ENCODE results near the gene IL13RA2.

The IL13RA2 gene, protein sequence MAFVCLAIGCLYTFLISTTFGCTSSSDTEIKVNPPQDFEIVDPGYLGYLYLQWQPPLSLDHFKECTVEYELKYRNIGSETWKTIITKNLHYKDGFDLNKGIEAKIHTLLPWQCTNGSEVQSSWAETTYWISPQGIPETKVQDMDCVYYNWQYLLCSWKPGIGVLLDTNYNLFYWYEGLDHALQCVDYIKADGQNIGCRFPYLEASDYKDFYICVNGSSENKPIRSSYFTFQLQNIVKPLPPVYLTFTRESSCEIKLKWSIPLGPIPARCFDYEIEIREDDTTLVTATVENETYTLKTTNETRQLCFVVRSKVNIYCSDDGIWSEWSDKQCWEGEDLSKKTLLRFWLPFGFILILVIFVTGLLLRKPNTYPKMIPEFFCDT

DNA sequence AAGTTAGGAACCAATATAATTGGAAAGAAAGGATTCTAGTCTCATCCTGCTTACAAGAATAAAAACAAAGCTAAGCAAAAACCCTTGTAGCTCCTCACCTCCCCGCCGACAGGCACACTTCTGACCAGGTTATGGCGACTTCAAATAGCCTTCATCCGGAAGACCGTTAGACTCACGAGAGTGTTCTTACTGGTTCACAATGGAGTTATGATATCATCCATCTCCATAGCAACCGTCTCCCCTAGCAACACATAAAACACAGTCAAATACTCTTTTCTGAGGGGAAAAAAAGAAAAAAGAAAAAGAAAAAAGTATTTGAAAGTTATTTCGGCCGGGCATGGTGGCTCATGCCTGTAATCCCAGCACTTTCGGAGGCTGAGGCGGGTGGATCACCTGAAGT is at the start of gene IL13RA2:
Gene IL13RA2, minus strand, starts transcription at position 162 of the 400 bp plus-strand sequence. CDS start 347 bp downstream, outside the sequence.
- DNase-seq = peak; percentile 37

DNA sequence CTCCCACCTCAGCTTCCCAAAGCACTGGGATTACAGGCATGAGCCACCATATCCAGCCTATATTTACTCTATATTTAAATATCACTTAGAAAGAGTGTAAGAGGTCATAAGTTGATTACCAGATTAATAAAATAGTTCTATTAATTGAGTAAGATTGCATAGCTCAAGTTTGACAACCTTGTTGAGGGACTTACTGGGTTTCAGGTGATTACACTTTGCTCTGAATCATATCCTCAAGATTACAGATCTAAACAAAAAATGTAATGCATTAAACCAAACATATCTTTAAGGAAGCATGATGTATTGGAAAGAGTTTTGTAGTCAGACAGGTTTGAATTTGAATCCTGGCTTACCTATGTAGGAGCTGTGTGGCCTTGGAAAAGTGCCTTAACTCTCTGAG is 47.9 kb upstream of the IL13RA2 start:
- no peak for DNase-seq

DNA sequence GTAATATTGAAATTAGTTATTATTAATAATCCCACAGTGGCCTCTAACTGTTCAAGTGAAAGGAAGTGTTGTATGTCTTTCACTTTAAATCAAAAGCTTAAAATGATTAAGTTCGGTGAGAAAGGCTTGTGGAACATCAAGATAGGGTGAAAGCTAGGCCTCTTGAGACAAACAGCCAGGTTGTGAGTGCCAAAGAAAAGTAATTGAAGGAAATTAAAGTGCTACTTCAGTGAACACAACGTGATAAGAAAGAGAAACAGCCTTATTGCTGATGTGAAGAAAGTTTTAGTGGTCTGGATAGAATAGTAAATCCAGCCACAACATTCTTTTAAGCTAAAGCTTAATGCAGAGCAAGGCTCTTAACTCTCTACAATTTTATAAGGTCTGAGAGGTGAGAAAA is 42.6 kb upstream of the IL13RA2 start:
- DNase-seq = no peak

DNA sequence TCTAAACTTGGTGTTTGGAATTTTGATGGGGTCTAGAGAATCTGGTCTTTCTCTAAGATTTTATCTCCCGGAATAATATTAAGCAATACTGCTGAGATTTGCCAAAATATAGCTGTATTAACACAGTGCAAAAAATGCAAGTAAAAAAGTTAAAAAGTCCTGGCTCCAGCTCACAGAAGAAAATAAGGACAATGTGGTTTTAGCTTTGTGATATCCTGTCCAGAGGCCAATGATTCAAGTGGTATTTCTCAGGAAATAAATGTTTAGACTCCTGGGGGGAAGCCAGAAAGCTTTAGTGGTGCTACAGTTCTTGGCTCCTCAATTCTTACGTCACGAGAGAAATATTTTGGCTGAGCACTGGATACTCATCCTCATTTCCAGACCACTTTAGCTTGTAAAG is 40.9 kb upstream of the IL13RA2 start:
- no peak for DNase-seq

DNA sequence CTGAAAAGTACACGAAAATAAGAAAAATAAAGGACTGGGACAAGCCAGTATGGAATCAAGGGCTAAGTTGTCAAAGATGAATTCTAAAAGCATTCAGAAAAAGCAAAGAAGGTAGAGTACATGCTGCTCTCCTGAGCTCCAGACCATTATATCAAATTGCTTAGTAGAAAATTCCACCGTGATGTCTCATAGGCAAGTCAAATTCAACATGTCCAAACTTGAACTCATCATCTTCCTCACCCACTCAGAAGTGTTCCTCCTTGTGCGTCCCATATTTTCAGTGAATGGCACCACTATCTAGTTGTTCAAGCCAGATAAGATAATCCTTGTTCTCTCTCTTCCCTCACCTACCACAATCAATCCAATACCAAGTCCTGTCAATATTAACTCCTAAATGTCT is 37.5 kb upstream of the IL13RA2 start:
- DNase-seq = no peak

DNA sequence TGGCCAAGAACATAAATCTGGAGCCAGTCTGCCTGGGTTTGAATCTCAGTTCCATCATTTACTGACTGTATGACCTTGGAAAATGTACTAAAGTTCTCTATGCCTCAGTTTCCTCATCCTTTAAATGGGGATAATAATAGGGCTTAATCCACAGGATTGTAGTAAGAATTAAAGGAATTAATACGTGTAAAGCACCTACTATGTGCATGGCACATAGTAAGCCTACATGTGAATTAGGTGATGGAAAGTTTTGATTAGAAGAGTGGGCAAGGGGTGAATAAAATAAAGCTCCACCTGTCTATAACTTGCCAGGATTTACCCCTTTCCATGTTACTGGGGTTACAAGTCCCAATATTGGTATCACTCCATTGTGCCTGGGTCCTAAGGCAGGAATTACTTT is 35.8 kb upstream of the IL13RA2 start:
- DNase-seq = no peak

DNA sequence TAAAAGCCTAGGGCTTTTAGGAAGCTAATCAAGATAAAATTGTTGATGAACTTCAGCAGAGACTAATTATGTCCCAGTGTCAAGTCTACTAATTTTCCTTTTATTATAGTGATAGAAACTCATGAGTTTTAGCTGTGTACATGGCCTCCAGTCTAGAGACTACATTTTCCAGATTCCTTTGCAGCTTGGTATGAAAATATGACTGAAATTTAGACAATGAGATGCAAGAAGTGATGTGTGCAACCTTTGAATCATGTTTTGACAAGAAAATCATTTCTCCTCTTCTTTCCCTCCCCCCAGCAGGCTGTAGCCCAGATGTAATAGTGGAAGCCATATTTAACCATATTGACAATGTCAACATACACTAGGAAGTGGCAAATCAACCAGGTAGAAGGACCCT is 30.3 kb upstream of the IL13RA2 start:
- DNase-seq = no peak

DNA sequence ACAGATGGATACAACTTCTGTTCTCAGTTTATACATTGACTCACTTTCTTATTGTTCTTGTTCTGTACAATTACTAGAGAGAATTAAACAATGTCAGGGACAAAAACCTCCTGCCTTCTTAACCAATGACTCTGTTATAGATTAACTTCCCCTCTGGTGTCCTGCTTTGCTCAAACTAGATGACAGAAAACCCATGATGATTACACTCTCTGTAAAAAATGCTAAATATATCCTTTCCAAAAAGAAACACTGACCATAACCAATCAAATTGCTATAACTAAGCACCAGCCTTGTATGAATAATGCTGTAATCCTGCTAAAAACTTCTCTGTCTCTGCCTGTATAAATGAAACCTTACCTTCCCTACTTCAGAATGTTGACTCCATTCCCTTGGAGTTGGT is 29.8 kb upstream of the IL13RA2 start:
- no peak for DNase-seq

DNA sequence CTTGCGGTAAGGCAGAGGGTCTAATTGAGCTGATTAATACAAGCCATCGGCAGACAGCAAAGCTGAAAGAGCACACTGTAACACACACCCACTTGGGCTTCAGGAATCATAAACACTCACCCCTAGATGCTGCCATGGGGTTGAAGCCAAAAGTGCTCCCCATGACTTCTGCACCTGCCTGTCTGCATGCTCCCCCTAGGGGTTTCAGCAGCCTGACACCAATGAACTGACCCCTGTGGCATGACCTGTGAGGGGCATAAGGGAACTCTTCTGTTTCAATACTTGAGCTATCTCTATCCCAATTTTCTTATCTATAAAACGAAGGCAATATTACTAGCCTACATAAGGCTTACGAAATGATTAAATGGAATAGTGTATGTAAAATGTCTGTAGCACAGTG is 23.0 kb upstream of the IL13RA2 start:
- no peak for DNase-seq

DNA sequence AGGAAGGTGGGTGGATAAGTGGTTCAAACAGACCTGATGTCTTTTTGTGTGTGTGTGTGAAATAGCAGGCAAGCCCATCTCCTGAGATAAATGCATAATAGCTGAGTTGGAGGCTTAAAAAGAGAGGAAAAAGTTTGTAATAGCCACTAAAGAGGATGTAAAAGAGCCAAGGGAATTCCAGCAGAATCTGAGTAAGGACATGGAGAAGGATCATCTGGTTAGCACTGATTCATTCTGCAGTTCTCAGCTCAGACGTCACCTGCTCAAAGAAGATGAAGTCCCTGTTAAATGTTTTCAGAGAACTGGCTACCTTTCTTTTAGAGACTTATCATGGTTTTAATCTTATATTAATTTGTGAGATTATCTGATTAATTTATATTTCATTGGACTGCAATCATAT is 21.0 kb upstream of the IL13RA2 start:
- DNase-seq = no peak

DNA sequence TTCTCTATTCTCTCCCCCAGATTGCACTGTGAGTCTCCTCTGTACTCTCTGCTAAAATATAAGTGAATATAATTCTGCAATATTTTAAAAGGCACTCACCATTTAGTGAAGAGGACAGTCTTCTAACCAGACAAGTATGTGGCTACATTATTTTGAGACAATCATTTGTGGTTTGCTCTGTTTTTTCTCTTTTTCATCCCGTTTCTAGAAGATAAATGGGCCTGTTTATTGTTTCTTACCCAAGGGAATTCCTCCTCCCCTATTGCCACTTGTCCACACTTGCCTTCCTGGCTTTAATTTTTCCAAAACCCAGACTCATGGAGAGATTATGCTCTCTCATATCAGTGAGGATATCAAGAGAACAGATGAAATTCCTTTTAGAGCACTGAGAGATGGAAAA is 18.6 kb upstream of the IL13RA2 start:
- DNase-seq = no peak

DNA sequence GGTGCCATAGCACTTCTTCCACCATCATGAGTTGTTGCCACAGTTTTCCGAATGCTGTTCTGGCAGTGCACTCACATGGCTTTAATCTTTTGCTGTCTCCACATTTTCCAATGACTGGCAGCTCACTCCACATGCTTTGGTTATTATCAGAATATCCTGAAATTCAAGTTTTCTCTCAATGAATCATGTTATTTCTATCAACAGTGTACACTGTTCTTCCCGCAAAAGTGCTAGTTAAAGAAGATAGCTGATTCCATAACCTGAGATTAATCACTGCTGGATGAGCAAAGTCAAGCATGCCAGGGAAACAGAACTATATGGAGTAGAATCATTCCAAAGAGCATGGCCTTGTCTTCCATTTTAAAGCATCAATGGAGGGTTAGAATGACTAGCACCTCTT is 14.6 kb upstream of the IL13RA2 start:
- DNase-seq = no peak

DNA sequence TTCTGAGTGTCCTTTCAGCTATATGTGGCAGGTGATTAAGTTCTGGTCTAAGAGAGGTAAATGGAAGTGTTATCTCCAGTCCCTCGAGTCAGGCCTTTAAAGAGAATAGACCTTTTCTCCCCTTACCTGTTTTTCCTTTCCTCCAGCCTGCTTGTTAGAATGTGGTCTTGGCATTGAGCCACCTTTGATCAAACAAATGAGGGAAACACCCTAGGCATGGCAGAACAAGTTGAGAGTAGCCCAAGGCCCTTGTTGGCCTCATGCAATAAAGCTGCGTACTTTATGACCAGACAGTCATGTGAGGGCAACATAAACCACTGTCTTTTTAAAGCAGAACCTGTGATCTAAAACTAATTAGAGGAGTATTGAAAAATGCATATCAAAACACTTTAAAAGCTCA is 13.2 kb upstream of the IL13RA2 start:
- no peak for DNase-seq

DNA sequence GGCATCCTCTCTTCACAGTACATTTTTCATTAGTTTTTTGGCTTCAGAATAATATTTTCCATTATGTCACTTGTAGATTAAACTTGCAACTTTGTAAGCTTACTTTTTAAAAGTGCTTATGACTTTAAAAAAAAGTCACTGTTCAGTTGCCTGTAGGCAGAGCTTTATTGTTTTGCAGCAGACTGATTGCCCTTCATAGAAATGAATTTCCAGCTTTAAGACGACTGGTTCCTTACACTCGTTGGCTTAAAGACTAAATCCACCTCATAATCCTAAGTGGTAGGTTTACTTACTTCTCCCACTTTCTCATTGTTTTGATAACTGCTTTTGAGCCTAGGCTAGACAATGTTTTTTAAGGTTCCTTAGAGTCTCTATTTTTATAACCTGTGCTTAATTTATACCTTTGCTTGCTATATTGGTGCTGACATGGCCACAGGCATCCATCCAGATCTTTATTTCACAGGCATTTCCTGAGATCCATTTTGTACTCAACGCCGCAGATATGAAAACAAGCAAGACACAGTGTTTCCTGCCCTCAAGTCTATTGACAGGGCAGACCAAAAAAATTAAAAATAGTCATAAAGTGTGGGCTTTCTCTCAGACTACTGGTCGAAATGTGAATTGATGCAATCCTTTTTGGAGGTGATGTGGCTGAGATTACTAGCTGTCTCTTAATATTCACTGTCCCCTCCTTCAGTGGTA is 12.6 kb upstream of the IL13RA2 start:
- DNase-seq = no peak

DNA sequence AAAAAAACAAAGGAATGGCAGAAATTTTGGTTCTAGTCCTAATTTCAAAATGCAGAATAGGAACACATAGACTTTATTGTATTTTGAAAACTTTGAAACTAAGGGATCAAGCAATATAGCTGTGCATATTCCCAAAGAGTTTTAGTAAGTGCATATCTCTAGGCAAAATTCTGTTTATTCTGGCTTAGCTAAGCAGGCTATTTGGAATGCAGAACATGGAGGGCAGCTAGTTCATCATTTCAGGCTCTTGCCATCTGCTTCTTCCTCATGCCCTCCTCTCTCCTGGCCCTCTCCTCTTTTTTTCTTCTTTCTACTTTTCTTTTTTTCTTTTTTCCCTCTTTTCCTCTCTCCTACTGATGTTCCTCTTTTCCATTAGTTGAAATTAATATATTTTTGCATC is 12.0 kb upstream of the IL13RA2 start:
- no peak for DNase-seq

DNA sequence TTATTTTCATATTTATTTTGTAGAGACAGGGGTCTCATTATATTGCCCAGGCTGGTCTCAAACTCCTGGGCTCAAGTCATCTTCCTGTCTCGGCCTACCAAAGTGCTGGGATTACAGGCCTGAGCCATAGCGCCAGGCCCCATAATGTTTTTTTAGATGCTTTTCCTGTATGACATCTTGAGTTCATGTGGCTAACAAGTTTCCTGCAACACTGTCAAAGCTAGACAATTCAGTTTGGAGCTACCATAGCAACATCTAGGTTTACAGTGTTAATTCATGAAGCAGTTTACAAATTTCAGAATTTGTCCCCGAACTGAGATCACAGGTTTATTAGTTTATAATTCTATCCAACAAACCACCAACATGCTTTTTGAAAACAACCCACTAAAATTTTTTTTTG is 6.4 kb upstream of the IL13RA2 start:
- no peak for DNase-seq

DNA sequence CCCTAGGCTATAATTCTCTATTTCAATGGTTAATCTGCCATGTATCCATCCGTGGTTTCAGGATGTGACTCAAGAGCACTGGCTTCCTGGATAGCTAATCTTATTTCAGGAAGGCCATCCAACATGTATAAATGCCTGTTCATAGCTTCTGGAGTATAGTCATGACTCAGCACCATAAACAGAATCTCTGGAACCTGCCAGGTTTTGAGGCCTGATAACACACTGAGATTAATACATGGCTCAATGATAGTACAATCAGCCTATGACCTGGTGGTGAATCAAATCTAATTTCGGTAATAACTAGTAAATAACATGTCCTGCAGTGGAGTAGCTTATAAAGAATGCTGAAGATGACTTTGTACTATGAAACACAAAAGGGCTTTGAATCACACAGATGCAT is 5.7 kb upstream of the IL13RA2 start:
- no peak for DNase-seq

DNA sequence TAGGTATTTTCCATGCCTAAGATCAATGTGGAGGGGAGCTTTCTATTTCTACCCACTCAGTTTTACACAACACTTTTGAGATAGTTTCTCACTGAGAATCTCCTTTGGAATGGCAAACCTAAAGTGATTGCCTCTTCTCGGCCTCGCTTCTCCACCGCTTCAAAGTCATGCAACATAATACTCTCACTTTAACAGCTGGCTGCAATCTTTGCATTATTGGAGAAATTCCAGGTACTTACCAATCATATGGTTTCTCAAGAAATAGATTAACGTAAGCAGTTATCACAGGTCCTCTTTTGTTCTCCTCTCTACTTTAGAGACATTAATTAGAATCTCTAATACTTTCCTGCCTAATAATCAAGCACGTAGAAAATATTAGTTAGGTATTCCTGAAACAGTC is 3.7 kb upstream of the IL13RA2 start:
- DNase-seq = no peak

DNA sequence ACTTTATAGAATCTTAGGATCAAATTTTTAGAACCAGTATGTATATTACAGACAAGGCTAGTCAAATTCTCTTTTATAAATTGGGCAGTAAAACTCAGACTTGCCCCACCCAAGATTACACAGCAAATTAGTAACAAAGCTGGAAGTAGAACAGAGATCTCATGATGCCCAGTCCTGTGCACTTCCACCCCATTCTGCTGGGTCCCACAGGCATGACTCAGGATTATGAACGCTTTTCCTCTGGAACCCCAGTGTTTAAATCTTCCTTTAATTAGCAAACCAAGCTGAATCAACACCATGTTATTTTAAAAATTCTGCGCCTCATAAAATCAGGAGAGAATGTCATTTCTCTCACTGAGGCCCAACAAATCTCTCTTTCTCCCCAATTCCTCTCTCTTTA is 1.5 kb upstream of the IL13RA2 start:
- no peak for DNase-seq

DNA sequence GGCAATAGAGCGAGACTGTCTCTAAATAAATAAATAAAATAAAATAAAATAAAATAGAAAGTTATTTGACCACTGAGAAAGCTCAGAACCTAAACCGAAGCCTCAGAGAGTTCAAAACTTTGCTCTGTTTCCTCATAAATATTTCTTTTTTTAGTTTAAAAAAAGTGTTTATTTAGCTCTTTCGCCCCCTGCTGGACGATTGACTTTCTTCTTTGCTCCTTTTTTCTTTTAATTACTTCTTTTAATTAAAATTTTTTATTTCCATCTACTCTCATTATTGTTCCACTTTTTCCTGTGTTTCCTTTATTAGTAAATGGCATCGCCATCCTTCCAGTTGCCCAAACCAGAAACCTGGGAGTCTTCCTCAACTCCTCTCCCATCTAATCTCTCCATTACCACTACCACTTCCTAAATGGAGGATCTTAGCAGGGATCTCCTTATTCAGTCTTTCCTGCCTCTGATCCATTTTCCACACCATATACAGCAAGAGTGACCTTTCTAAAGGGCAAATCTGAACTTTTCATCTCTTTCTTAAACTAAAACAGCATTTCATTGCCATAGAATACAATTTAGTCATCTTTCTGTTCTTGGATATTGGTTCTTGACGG is 728 bp upstream of the IL13RA2 start:
- no peak for DNase-seq

DNA sequence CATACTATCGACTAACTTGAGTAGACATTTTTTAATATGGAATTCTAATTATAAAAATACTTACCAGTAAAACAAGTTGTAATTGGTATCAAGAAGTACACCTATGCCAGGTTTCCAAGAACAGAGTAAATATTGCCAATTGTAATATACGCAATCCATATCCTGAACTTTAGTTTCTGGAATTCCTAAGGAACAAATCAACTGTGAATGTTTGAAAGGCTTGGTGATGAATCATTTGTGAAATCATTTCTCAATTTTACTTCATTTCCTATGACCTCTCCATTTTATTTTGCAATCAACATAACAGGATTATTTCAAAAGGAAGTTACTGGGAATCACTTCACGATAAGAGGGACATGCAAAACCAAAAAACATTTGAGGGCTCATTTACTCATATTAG is 3.7 kb downstream of the IL13RA2 start:
- no peak for DNase-seq

DNA sequence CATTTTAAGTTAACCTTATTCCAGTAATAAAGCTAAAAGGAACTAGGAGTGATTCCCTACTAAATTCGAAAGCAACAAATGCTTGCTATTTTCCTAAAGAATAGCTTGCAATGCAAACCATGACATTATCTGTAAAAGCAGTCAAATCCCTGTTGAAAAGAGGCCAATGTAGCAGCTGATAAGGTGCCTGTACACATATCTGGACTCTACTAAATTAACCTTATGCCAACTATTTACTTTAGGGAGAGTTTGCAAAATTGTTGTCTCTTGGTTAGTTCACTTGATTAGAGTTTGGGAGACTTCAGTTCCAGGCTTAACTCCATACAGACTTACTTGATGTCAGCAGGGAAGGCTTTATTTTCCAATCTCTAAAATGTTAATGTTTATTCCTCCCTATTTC is 6.0 kb downstream of the IL13RA2 start:
- DNase-seq = no peak

DNA sequence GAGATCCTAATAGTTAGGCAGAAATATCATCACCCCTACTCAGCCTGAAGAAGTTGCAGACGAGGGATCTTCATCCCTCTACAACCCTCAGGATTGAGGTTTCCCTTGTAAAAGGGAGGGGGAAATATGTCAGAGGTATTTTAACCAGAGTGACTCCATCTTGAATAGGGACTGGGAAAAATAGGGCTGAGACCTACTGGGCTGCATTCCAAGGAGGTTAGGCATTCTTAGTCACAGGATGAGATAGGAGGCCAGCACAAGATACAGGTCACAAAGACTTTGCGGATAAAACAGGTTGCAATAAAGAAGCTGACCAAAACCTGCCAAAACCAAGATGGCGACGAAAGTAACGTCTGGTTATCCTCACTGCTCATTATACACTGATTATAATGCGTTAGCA is 17.5 kb downstream of the IL13RA2 start:
- no peak for DNase-seq

DNA sequence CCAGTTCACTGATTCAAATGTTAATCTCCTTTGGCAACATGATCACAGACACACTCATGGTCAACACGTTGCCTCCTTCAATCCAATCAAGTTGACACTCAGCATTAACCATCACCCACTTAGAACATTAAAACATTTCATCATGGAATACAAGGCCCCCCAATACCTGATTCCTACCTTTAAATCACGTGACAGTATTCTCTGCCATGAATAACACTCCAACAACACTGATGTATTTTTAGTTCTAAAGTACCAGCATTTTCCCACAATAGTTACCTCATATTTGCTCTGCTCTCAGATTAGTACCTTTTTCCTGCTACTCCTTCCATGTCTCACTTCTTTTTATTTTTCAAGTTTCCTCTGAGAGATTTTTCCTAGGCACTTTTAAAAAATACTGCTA is 19.6 kb downstream of the IL13RA2 start:
- DNase-seq = no peak
